22Rv1 (cell line): ENCODE data around the gene ANXA2.

ENCODE experiments used
- ZFX ChIP-seq: fragments of 450-650 bp; IDR thresholded peaks from 2 replicates; pipeline ENCODE4 v1.6.1; 2017; ENCODE audit warnings: antibody characterized with exemption, borderline replicate concordance
- TF ChIP-seq, protein P1 (sequence below): fragments of 450-650 bp; IDR thresholded peaks from 2 replicates; pipeline ENCODE4 v1.5.1; 2017; ENCODE audit warnings: mild to moderate bottlenecking

DNA sequence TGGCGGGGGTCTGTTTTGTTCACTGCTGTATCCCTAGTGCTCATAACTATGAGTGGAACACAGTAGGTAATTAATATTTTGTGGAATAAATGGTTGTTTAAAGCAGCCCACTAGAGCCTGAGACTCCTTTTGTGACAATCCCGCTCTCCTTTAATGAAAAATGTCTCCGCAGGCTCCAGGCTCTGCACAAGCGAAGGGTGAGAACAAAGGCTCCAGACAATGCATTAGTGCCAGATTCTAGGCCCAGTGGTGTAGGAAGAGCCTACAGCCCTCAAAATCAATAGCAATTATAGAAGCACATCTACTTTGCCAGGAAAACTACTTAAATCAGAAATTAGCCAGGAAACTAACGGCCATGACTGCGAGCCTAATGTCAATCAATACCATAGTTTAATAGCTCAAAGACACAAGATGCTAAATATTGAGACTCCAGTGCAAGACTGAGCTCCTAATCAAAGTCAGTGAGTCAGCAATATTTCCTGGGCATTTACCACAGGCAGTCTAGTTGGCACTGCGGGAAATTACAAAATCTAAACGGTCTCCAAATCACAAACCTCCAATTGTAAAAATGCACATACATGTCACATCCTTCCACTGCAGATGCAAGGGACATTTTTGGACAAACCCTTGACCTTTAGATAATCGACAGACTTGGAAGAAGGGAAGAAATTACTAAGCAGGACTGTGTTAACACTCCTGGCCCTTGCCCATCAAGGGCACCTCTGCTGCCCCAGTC, 2.3 kb downstream of the ANXA2 start:
- TF ChIP-seq, protein P1, sequence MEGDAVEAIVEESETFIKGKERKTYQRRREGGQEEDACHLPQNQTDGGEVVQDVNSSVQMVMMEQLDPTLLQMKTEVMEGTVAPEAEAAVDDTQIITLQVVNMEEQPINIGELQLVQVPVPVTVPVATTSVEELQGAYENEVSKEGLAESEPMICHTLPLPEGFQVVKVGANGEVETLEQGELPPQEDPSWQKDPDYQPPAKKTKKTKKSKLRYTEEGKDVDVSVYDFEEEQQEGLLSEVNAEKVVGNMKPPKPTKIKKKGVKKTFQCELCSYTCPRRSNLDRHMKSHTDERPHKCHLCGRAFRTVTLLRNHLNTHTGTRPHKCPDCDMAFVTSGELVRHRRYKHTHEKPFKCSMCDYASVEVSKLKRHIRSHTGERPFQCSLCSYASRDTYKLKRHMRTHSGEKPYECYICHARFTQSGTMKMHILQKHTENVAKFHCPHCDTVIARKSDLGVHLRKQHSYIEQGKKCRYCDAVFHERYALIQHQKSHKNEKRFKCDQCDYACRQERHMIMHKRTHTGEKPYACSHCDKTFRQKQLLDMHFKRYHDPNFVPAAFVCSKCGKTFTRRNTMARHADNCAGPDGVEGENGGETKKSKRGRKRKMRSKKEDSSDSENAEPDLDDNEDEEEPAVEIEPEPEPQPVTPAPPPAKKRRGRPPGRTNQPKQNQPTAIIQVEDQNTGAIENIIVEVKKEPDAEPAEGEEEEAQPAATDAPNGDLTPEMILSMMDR = no peak
- no peak for TF ChIP-seq ZFX
